ENCODE results near the gene LRRC3.

DNA sequence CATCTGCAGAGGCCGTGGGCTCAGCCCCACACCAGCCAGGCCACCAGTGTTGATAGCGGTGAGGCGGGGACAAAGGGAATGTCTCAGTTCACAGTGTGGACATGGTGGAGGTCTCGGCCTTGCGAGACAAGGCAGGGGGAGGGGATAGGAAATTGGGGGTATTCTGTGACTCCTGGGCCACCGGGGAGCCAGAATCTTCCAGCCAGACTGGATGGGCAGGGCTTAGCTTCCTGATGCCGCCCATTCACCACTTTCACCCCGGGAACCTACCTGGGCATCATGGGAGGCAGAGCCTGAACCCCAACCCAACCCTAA lies 5.1 kb downstream of the LRRC3 start:
- TF ChIP-seq ZNF384 (IDR thresholded peaks at IDR 0.05) (no peak), ELF4 (IDR thresholded peaks at IDR 0.05) (no peak), SP1 (IDR thresholded peaks at IDR 0.05) (no peak), SUZ12 (IDR thresholded peaks at IDR 0.05) (no peak), BHLHE40 (IDR thresholded peaks at IDR 0.05; ENCODE audit: borderline replicate concordance) (no peak), ARNT (IDR thresholded peaks at IDR 0.05) (no peak), HDGF (IDR thresholded peaks at IDR 0.05; ENCODE audit: borderline replicate concordance) (no peak), LEF1 (IDR thresholded peaks at IDR 0.05; ENCODE audit: borderline replicate concordance) (no peak), TARDBP (IDR thresholded peaks at IDR 0.05) (no peak), FOXM1 (IDR thresholded peaks at IDR 0.05; ENCODE audit: borderline replicate concordance) (no peak)
